Testis (tissue), 2 donors: ENCODE results near the gene PHLDA1.

Experiments used
- CTCF ChIP-seq, 3 experiments: fragments of 450-650 bp in 2 of 3; fragments of 200-600 bp in 1 of 3; sonication (generic) in 1 of 3; IDR thresholded peaks; one replicate each; pipeline ENCODE4 v1.5.1; 2016 to 2019; ENCODE audit warnings: antibody characterized with exemption in 3 of 3, mild to moderate bottlenecking in 2 of 3, moderate library complexity in 1 of 3
- POLR2A ChIP-seq: fragments of 450-650 bp; IDR thresholded peaks from one replicate; pipeline ENCODE4 v1.6.1; 2017; ENCODE audit warnings: antibody characterized with exemption, mild to moderate bottlenecking, moderate library complexity

DNA sequence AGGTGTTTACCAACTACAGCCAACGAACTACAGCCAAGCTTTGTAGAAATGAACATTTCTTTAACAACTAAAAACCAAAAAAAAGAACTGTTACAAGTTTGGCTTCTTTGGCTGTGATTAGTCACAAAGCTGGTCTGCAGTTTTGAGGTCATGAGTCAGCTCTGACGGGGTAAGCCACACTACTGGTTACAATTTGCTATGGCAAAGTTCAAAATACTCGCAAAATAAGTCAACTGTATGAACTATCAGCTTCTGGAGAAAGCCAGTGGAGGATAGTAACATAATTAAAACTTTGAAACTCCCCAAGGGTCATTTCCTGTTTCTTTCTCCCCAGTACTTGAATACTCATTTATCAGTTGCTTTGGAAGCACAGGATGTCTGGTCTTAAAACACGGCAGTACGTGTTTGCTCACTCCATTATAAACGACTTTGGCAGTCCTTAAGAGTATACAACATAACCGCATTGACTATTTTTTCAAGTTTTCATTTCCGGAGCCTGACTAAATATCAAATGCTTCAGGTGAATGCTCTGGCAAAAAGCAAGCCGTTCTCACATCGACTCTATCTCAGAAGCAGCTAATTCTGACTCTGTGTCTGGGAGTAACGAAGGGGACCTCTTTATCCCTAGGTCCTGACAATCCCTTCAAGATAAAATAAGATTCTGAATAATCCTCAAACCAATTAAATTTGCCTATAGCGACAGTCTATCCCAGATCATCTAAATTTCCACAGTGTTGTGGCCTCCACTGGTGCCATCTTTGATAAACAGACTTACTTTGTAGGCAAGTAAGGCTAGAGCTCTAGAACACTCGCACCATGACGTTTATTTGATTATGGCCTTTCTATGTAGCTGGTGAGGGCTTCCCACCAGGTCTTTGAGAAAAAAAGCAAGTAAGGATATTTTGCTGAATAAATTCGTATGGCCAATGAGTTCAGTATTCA, 10.6 kb downstream of the PHLDA1 start:
- TF ChIP-seq CTCF (IDR thresholded peaks at IDR 0.05) (no peak), POLR2A (no peak)
